K562 (cell line): Measurements from ENCODE around the gene ZSCAN5C. TPM values are rescaled to one million over a fixed set of nuclear protein-coding genes. Genes with fewer than 3 reads are reported as not detected.

Experiments used
- CREM ChIP-seq: IDR thresholded peaks from 2 replicates; pipeline ENCODE4 v1.6.1; 2014; ENCODE audit warnings: antibody characterized with exemption, low read depth
- FUS ChIP-seq: fragments of 200-400 bp; formaldehyde crosslinking; optimal IDR thresholded peaks from 2 replicates; pipeline ENCODE3; 2017; ENCODE audit warnings: low read depth, low read length
- KLF16 ChIP-seq: IDR thresholded peaks from 2 replicates; pipeline ENCODE4 v1.6.1; 2016; ENCODE audit warnings: antibody characterized with exemption
- MCM2 ChIP-seq: fragments of 450-650 bp; IDR thresholded peaks from 2 replicates; pipeline ENCODE4 v1.6.1; 2017; ENCODE audit warnings: low read depth, mild to moderate bottlenecking
- TBP ChIP-seq: optimal IDR thresholded peaks from 2 replicates; pipeline ENCODE3; 2011; ENCODE audit warnings: low read depth, low read length, improper control_type of control experiment
- ZNF311 ChIP-seq: fragments of 250-450 bp; sonication (Bioruptor Pico); IDR thresholded peaks from 2 replicates; pipeline ENCODE4 v1.4.0; 2020; ENCODE audit warnings: mild to moderate bottlenecking, moderate library complexity
- ZNF354B ChIP-seq: fragments of 250-450 bp; sonication (Bioruptor Pico); IDR thresholded peaks from 2 replicates; pipeline ENCODE4 v1.4.0; 2020
- ZNF583 ChIP-seq: fragments of 250-450 bp; sonication (Bioruptor Pico); IDR thresholded peaks from 2 replicates; pipeline ENCODE4 v1.4.0; 2020
- ZNF644 ChIP-seq: fragments of 200-800 bp; sonication (Bioruptor generic); IDR thresholded peaks from 2 replicates; pipeline ENCODE4 v1.6.1; 2016; ENCODE audit warnings: low read depth, missing genetic modification characterization, missing compliant biosample characterization
- ZSCAN29 ChIP-seq: fragments of 450-650 bp; IDR thresholded peaks from 2 replicates; pipeline ENCODE4 v1.6.1; 2017
- polyA plus RNA-seq, 8 experiments: library from polyadenylated mRNA; depleted of rRNA in 4 of 8; stranded (reverse) in 5 of 8; unstranded in 3 of 8; fragments of >200 nt; fragmentation: Nextera tagmentation in 2 of 8; fragmentation: Illumina TruSeq in 1 of 8; extraction: Ambion mirVana in 2 of 8; extraction: Trizol in 1 of 8; gene quantifications; 2 replicates each; pipeline versions ENCODE4 v1.2.1 to v1.2.3, GENCODE V29; 2011 to 2014; ENCODE audit warnings: inconsistent platforms in 1 of 8, missing spikeins in 1 of 8
- total RNA-seq, 7 experiments: library from RNA; depleted of rRNA in 6 of 7; stranded (reverse); fragments of >200 nt in 6 of 7; fragmentation: Illumina TruSeq in 2 of 7; extraction: Trizol in 2 of 7; gene quantifications; 2 replicates each; pipeline versions ENCODE4 v1.2.1 to v1.2.3, GENCODE V29; 2011 to 2021; ENCODE audit warnings: low replicate concordance in 1 of 7
- TF ChIP-seq, protein P1 (sequence below): fragments of 450-650 bp; formaldehyde crosslinking; conservative IDR thresholded peaks from 2 replicates; pipeline ENCODE4 v1.4.0; 2022; ENCODE audit warnings: mild to moderate bottlenecking, missing genetic modification characterization
- TF ChIP-seq, protein P2 (sequence below), 2 experiments: fragments of 450-650 bp in 1 of 2; sonication (generic) in 1 of 2; formaldehyde crosslinking; conservative IDR thresholded peaks; 2 replicates each; pipeline versions ENCODE4 v1.4.0 to v1.8.1; 2020 to 2022; ENCODE audit warnings: mild to moderate bottlenecking in 1 of 2, missing genetic modification reagents in 1 of 2
- TF ChIP-seq, protein P3 (sequence below): fragments of 450-650 bp; formaldehyde crosslinking; IDR thresholded peaks from 2 replicates; pipeline ENCODE4 v1.4.0; 2020; ENCODE audit warnings: mild to moderate bottlenecking, mixed read lengths
- TF ChIP-seq, protein P4 (sequence below): fragments of 450-650 bp; IDR thresholded peaks from 2 replicates; pipeline ENCODE4 v1.6.1; 2016; ENCODE audit warnings: missing biosample characterization, missing genetic modification characterization
- TF ChIP-seq, protein P5 (sequence below): fragments of 250-450 bp; sonication (Bioruptor Pico); IDR thresholded peaks from 2 replicates; pipeline ENCODE4 v1.4.0; 2020
- TF ChIP-seq, protein P6 (sequence below): fragments of 450-650 bp; IDR thresholded peaks from 2 replicates; pipeline ENCODE4 v1.6.1; 2014; ENCODE audit warnings: low read depth, mild to moderate bottlenecking, moderate library complexity, borderline replicate concordance

The ZSCAN5C gene
- total and polyA plus RNA-seq, 9 of the 15 experiments (the other 6 are each of a cell fraction or from before 2014, with no cell fraction given): 0.07 TPM; not detected in 8

DNA sequence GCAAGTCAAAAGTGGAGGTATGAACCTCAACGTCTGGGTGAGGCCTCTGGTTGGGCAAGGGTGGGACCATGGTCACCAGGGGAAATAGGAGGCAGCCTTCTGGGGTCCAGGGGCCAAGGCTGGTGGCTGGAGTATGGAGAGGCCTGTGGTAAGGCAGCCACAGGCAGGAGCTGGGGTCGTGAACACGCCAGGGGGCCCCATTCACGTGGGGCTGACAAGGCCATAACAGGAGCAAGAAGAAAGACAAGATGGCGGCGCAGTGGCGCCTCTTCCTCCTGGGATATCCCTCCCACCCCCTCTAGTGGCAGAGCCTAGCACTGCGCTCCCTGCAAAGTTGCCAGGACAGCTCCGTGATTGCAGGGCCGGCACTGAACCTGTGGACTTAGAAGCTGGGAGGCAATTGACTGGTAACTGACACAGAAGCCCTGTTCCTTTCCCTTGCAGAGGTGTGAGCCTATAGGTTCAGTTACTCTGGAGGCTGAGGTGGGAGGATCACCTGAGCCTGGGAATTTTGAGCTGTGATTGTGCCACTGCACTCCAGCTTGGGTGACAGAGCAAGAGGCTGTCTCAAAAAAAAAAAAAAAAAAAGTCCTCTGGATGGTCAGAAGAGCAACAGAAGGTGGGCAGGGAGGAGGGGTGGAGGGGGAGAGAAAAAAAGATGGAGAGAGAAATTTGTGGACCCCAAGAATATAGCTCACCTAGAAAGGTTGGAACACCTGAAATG is 50.8 kb downstream of the ZSCAN5C start (continued):
- TF ChIP-seq, protein P1, sequence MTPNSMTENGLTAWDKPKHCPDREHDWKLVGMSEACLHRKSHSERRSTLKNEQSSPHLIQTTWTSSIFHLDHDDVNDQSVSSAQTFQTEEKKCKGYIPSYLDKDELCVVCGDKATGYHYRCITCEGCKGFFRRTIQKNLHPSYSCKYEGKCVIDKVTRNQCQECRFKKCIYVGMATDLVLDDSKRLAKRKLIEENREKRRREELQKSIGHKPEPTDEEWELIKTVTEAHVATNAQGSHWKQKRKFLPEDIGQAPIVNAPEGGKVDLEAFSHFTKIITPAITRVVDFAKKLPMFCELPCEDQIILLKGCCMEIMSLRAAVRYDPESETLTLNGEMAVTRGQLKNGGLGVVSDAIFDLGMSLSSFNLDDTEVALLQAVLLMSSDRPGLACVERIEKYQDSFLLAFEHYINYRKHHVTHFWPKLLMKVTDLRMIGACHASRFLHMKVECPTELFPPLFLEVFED (CRISPR knock-in tag): peak; percentile 81; the same call in 1 of the 2 replicates
- TF ChIP-seq CREM (0 out of 2 replicates have a peak, but pooled peaks have one; percentile 4), ZNF354B (CRISPR knock-in tag) (peak; percentile 40; the same call in 1 of the 2 replicates), ZNF311 (CRISPR knock-in tag) (0 out of 2 replicates have a peak, but pooled peaks have one; percentile 69), MCM2 (no peak), TBP (peak; percentile 8), ZSCAN29 (no peak), FUS (no peak), KLF16 (peak; percentile 39; the same call in 1 of the 2 replicates), ZNF644 (peak; percentile 88), ZNF583 (CRISPR knock-in tag) (peak; percentile 90)
- TF ChIP-seq, protein P2, sequence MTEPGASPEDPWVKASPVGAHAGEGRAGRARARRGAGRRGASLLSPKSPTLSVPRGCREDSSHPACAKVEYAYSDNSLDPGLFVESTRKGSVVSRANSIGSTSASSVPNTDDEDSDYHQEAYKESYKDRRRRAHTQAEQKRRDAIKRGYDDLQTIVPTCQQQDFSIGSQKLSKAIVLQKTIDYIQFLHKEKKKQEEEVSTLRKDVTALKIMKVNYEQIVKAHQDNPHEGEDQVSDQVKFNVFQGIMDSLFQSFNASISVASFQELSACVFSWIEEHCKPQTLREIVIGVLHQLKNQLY (CRISPR knock-in tag; conservative IDR thresholded peaks at IDR 0.05): no peak
- TF ChIP-seq, protein P3, sequence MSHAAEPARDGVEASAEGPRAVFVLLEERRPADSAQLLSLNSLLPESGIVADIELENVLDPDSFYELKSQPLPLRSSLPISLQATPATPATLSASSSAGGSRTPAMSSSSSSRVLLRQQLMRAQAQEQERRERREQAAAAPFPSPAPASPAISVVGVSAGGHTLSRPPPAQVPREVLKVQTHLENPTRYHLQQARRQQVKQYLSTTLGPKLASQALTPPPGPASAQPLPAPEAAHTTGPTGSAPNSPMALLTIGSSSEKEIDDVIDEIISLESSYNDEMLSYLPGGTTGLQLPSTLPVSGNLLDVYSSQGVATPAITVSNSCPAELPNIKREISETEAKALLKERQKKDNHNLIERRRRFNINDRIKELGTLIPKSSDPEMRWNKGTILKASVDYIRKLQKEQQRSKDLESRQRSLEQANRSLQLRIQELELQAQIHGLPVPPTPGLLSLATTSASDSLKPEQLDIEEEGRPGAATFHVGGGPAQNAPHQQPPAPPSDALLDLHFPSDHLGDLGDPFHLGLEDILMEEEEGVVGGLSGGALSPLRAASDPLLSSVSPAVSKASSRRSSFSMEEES (CRISPR knock-in tag): no peak
- TF ChIP-seq, protein P4, sequence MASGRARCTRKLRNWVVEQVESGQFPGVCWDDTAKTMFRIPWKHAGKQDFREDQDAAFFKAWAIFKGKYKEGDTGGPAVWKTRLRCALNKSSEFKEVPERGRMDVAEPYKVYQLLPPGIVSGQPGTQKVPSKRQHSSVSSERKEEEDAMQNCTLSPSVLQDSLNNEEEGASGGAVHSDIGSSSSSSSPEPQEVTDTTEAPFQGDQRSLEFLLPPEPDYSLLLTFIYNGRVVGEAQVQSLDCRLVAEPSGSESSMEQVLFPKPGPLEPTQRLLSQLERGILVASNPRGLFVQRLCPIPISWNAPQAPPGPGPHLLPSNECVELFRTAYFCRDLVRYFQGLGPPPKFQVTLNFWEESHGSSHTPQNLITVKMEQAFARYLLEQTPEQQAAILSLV (tag): peak; percentile 47; the same call in 1 of the 2 replicates
- TF ChIP-seq, protein P5, sequence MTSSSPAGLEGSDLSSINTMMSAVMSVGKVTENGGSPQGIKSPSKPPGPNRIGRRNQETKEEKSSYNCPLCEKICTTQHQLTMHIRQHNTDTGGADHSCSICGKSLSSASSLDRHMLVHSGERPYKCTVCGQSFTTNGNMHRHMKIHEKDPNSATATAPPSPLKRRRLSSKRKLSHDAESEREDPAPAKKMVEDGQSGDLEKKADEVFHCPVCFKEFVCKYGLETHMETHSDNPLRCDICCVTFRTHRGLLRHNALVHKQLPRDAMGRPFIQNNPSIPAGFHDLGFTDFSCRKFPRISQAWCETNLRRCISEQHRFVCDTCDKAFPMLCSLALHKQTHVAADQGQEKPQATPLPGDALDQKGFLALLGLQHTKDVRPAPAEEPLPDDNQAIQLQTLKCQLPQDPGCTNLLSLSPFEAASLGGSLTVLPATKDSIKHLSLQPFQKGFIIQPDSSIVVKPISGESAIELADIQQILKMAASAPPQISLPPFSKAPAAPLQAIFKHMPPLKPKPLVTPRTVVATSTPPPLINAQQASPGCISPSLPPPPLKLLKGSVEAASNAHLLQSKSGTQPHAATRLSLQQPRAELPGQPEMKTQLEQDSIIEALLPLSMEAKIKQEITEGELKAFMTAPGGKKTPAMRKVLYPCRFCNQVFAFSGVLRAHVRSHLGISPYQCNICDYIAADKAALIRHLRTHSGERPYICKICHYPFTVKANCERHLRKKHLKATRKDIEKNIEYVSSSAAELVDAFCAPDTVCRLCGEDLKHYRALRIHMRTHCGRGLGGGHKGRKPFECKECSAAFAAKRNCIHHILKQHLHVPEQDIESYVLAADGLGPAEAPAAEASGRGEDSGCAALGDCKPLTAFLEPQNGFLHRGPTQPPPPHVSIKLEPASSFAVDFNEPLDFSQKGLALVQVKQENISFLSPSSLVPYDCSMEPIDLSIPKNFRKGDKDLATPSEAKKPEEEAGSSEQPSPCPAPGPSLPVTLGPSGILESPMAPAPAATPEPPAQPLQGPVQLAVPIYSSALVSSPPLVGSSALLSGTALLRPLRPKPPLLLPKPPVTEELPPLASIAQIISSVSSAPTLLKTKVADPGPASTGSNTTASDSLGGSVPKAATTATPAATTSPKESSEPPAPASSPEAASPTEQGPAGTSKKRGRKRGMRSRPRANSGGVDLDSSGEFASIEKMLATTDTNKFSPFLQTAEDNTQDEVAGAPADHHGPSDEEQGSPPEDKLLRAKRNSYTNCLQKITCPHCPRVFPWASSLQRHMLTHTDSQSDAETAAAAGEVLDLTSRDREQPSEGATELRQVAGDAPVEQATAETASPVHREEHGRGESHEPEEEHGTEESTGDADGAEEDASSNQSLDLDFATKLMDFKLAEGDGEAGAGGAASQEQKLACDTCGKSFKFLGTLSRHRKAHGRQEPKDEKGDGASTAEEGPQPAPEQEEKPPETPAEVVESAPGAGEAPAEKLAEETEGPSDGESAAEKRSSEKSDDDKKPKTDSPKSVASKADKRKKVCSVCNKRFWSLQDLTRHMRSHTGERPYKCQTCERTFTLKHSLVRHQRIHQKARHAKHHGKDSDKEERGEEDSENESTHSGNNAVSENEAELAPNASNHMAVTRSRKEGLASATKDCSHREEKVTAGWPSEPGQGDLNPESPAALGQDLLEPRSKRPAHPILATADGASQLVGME: peak; percentile 95
- TF ChIP-seq, protein P6, sequence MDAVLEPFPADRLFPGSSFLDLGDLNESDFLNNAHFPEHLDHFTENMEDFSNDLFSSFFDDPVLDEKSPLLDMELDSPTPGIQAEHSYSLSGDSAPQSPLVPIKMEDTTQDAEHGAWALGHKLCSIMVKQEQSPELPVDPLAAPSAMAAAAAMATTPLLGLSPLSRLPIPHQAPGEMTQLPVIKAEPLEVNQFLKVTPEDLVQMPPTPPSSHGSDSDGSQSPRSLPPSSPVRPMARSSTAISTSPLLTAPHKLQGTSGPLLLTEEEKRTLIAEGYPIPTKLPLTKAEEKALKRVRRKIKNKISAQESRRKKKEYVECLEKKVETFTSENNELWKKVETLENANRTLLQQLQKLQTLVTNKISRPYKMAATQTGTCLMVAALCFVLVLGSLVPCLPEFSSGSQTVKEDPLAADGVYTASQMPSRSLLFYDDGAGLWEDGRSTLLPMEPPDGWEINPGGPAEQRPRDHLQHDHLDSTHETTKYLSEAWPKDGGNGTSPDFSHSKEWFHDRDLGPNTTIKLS: no peak
